ENCODE results near the gene FBXO11. TPM values are rescaled to one million over a fixed set of nuclear protein-coding genes. Genes with fewer than 3 reads are reported as not detected.

Gene FBXO11
- total RNA-seq, 1 experiment from 2014 or later, result 15.6 TPM

DNA sequence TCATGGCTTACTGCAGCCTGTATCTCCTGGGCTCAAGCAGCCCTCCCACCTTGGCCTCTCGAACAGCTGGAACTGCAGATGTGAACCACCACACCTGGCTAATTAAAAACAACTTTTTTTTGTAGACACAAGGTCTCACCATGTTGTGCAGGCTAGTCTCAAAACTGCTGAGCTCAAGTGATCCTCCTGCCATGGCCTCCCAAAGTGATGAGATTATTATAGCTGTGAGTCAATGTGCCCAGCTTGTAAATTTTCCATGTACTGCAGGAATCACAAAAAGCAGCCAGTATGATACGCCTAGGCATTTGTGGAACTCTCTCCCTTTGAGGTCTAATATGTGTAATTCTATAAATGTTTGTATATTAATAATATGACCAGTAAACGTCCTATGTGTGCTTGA lies 63.5 kb downstream of the FBXO11 start:
- no peak for DNase-seq
- H3K36me3 ChIP-seq (replicated peaks; ENCODE audit: control insufficient read depth, insufficient read depth, low read length), result no peaks in the 10 kb centered on the region
- no peak overlapping the region for H3K4me3 ChIP-seq (ENCODE audit: insufficient read depth, low read depth, low read length)

DNA sequence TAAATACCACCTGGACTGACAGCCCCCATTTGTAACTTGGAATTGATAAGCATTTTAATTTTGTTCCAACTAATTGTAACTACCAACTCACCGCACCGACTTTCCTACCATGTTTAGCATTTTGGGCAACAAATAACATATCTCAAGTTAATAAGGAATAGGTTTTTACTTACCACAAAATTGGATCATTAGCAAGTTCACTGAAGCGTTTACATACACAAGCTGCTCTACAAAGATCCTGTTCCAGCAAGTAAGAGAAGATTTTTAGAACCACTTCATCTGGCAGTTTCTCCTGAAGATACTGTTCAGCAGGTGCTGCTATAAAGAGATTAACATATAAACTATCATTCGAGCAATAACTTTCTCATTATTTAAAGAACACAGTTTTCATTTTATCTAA lies 67.6 kb downstream of the FBXO11 start:
- Histone ChIP-seq H3K27me3 (ENCODE audit: control insufficient read depth, insufficient read depth, low read length) (no peaks in the 10 kb centered on the region), H3K36me3 (replicated peaks; ENCODE audit: control insufficient read depth, insufficient read depth, low read length) (peaks cover 4% of the 10 kb centered on the region; the same call in 1 of the 2 replicates), H3K4me3 (ENCODE audit: insufficient read depth, low read depth, low read length) (no peak overlapping the region)
- DNase-seq, result no peak

More for the DNA sequence above, 63.5 kb downstream of the FBXO11 start:
- no peaks in the 10 kb centered on the region for H3K27me3 ChIP-seq (ENCODE audit: control insufficient read depth, insufficient read depth, low read length)

DNA sequence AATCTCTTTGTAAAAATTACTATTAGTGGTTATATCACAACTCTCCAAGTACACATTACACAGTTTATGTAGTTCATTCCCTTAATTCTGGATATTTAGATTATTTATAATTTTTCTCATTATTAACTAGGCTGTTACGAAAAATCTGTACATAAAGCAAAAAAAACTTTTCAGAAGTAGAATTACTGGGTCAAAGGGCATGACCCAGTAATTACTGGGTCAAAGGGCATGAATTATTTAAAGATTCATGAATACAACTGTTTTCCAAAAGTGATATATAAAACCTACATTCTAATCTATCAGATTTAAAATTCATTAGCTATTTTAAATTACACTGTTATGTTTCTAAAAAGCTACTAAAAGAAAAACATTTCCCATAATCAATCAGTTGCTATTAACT lies 68.0 kb downstream of the FBXO11 start:
- H3K36me3 ChIP-seq (replicated peaks; ENCODE audit: control insufficient read depth, insufficient read depth, low read length), result peaks cover 4% of the 10 kb centered on the region; the same call in 1 of the 2 replicates
- no peak for DNase-seq
- no peak overlapping the region for H3K4me3 ChIP-seq (ENCODE audit: insufficient read depth, low read depth, low read length)
- H3K27me3 ChIP-seq (ENCODE audit: control insufficient read depth, insufficient read depth, low read length), result no peaks in the 10 kb centered on the region

DNA sequence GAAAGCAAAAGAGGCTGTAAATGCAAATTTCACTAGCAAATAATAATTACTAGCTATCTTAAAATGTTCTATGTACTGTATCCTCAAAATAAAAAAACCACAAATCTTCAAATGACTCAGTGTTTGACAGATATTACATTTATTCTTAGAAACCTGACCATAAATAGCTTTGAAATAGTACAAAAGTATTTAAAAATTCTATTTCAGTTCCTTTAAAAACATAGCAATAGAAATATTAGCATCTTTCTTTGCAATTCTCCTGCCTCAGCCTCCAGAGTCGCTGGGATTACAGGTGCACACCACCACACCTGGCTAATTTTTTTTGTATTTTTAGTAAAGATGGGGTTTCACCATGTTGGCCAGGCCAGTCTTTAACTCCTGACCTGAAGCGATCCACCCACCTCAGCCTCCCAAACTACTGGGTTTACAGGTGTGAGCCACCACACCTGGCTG lies 72.8 kb downstream of the FBXO11 start:
- peaks cover 8% of the 10 kb centered on the region; the same call in 1 of the 2 replicates for H3K36me3 ChIP-seq (replicated peaks; ENCODE audit: control insufficient read depth, insufficient read depth, low read length)
- no peaks in the 10 kb centered on the region for H3K27me3 ChIP-seq (ENCODE audit: control insufficient read depth, insufficient read depth, low read length)
- H3K4me3 ChIP-seq (ENCODE audit: insufficient read depth, low read depth, low read length), result no peak overlapping the region
- no peak for DNase-seq

DNA sequence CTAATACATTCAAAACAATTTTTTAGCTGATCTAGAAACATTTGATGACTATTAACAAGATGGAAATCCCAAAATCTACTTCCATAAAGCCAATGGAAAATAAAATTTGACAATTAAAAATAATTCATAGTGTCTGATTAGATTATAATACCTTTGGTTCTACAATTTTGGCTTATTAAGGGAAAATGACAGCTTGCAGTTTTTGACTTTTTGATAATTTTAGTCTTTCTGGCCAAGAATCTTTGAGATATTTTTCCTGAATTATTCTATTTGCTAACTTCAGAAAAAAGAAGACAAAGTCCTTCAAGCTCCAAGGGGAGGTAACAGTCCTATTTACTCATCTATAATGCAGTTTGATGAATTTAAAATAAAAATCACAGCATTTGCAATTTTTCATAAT lies 83.8 kb downstream of the FBXO11 start:
- DNase-seq, result no peak
- no peak overlapping the region for H3K4me3 ChIP-seq (ENCODE audit: insufficient read depth, low read depth, low read length)
- H3K36me3 ChIP-seq (replicated peaks; ENCODE audit: control insufficient read depth, insufficient read depth, low read length), result peaks cover 12% of the 10 kb centered on the region
- no peaks in the 10 kb centered on the region for H3K27me3 ChIP-seq (ENCODE audit: control insufficient read depth, insufficient read depth, low read length)

DNA sequence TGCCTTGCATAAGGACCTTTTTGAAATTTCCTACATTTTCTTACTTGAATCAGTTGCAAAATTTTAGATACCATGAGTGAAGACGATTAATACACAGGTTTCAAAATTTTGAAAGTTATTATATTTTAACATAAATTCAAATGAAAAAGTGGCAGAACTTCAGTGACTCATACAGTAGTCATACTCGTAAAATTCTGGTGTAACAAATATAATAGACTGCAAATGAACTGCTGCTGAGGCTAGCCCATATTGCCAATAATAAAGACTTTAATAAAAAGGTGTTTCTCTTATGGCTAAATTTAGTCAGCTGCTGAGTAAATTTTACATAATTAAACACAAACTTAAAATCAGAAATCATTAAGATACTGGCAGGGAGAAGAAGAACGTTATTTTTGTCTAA lies 86.5 kb downstream of the FBXO11 start:
- Histone ChIP-seq H3K36me3 (replicated peaks; ENCODE audit: control insufficient read depth, insufficient read depth, low read length) (peaks cover 17% of the 10 kb centered on the region), H3K27me3 (ENCODE audit: control insufficient read depth, insufficient read depth, low read length) (no peaks in the 10 kb centered on the region), H3K4me3 (ENCODE audit: insufficient read depth, low read depth, low read length) (no peak overlapping the region)
- no peak for DNase-seq

DNA sequence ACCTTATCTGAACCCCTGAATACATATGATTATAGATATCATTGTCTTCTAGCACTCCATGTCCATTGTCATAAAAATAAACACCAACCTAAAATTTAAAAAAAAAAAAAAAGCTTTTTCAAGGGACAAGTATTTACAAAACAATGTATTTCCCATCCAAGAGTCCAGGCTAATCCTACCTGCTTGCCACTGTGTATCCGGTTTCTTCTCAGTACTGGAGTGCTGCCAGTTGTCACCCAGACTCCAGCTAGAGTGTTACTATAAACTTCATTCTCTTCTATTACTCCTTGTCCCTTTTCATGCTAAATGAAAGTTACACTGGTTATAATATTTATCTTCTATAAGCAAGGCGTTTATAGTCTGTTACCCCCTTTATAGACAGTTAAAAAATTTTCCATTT lies 87.5 kb downstream of the FBXO11 start:
- no peak overlapping the region for H3K4me3 ChIP-seq (ENCODE audit: insufficient read depth, low read depth, low read length)
- no peak for DNase-seq
- H3K27me3 ChIP-seq (ENCODE audit: control insufficient read depth, insufficient read depth, low read length), result no peaks in the 10 kb centered on the region
- H3K36me3 ChIP-seq (replicated peaks; ENCODE audit: control insufficient read depth, insufficient read depth, low read length), result peaks cover 15% of the 10 kb centered on the region

DNA sequence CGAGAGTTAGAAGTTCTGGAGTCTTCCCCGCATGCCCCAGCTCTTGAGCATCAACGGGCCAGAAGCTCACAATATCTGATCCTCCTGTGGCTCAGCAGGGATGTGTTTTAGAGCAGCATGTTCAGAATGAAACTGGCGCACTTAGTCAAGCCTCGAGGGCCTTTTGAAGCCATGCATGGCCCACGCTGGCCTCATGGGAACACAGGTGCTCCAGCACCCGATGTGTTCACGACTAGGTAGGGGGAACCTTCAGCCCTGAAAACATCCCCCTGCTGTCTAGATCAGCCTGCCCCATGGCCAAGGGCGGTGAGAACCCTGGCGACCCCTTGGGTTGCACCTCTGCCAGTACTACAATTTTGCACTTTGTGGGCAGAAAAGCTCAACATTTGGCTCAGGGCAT lies 90.5 kb downstream of the FBXO11 start:
- no peak for DNase-seq

DNA sequence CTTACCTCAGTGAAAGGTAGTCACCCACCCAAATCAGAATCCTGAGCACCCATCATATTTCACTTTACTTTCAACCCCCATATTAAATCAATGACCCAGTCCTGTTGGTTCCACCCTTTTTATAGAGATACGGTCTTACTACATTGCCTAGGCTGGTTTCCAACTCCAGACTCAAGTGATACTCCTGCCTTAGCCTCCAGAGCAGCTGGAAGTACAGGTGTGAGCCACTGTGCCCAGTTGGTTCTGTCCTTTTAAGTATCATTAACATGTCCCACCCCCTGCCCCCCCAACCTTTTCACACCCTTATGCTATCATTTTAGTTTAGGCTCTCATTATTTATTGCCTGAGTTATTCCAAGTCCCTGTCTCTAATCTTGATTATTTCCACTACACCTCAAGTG lies 94.6 kb downstream of the FBXO11 start:
- Histone ChIP-seq H3K27me3 (ENCODE audit: control insufficient read depth, insufficient read depth, low read length) (no peaks in the 10 kb centered on the region), H3K4me3 (ENCODE audit: insufficient read depth, low read depth, low read length) (no peak overlapping the region), H3K36me3 (replicated peaks; ENCODE audit: control insufficient read depth, insufficient read depth, low read length) (peaks cover 10% of the 10 kb centered on the region)
- no peak for DNase-seq

More for the DNA sequence above, 90.5 kb downstream of the FBXO11 start:
- Histone ChIP-seq H3K27me3 (ENCODE audit: control insufficient read depth, insufficient read depth, low read length) (no peaks in the 10 kb centered on the region), H3K4me3 (ENCODE audit: insufficient read depth, low read depth, low read length) (no peak overlapping the region), H3K36me3 (replicated peaks; ENCODE audit: control insufficient read depth, insufficient read depth, low read length) (peaks cover 11% of the 10 kb centered on the region)

DNA sequence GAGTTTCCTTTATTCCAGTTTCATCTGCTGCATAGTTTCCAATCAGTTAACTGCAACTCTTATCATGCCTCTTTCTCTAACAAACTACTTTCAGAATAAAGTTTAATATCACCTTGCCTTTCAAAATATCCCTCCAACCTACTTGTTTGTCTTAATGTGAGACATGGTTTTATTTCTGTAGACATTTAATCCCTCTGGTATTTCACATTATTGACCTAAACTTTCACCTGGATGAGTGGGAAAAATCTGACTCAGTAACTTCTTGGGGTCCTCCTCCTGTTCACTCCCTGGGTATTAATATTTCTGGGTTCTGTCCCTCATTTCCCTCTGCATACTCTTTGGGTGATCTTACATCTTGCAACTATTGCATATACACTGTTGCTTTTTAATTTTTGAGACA lies 95.4 kb downstream of the FBXO11 start:
- DNase-seq, result no peak
- no peak overlapping the region for H3K4me3 ChIP-seq (ENCODE audit: insufficient read depth, low read depth, low read length)
- peaks cover 14% of the 10 kb centered on the region for H3K36me3 ChIP-seq (replicated peaks; ENCODE audit: control insufficient read depth, insufficient read depth, low read length)
- no peaks in the 10 kb centered on the region for H3K27me3 ChIP-seq (ENCODE audit: control insufficient read depth, insufficient read depth, low read length)

DNA sequence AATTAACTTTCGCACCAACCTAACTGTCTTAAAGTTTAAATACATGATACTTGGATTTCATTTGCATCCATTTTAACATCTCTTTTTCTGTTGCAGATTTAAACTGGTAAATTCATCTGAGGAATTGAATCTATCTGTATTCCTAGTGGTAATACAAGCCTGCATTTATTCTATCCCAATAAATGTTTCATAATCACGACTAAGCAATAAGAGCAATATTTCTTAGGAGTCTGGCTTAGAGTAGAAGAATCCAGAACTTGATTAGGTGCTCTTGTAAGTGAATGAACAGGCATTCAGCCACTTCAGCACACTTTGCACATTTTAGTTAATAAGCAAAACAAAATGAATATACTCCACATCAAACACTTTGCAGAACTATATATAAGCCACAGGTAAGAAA lies 96.4 kb downstream of the FBXO11 start:
- peaks cover 14% of the 10 kb centered on the region for H3K36me3 ChIP-seq (replicated peaks; ENCODE audit: control insufficient read depth, insufficient read depth, low read length)
- DNase-seq, result no peak
- no peak overlapping the region for H3K4me3 ChIP-seq (ENCODE audit: insufficient read depth, low read depth, low read length)
- H3K27me3 ChIP-seq (ENCODE audit: control insufficient read depth, insufficient read depth, low read length), result no peaks in the 10 kb centered on the region

DNA sequence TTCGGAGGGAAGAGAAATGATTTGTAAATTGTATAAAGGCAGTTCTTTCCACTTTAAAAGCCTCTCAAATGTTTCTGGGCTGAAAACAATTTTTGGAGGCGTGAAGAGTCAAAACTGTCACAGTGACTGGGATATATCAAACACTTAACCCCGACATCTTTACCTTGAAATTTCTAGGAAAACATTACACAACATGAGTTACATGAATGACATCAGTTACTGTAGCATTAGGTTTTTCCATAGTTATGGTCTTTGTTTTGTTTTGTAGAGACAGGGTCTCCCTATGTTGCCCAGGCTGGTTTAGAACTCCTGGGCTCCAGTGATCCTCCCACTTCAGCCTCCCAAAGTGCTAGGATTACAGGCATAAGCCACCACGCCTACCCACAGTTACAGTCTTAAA lies 97.7 kb downstream of the FBXO11 start:
- no peaks in the 10 kb centered on the region for H3K27me3 ChIP-seq (ENCODE audit: control insufficient read depth, insufficient read depth, low read length)
- H3K36me3 ChIP-seq (replicated peaks; ENCODE audit: control insufficient read depth, insufficient read depth, low read length), result peaks cover 25% of the 10 kb centered on the region
- no peak overlapping the region for H3K4me3 ChIP-seq (ENCODE audit: insufficient read depth, low read depth, low read length)
- DNase-seq, result no peak

DNA sequence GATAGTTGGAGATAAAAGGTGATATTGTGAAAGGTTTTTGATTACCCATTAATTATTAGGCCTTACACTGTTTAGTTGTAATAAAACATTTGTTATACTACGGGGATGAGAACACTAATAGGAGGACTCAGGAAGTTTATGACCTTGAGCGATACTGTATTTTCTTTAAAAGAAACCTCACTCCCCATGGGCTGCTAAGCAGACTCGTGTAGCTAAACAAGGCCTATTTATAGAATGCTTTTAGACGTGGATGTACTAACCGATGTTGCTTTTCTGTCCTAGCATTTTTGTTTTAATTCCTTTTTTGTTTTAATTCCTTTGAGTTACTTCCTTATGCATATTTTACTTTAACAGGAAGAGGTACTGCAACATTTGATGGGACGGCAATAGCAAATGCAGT lies 100.4 kb downstream of the FBXO11 start:
- DNase-seq, result no peak
- no peak overlapping the region for H3K4me3 ChIP-seq (ENCODE audit: insufficient read depth, low read depth, low read length)
- H3K36me3 ChIP-seq (replicated peaks; ENCODE audit: control insufficient read depth, insufficient read depth, low read length), result peaks cover 44% of the 10 kb centered on the region
- no peaks in the 10 kb centered on the region for H3K27me3 ChIP-seq (ENCODE audit: control insufficient read depth, insufficient read depth, low read length)

DNA sequence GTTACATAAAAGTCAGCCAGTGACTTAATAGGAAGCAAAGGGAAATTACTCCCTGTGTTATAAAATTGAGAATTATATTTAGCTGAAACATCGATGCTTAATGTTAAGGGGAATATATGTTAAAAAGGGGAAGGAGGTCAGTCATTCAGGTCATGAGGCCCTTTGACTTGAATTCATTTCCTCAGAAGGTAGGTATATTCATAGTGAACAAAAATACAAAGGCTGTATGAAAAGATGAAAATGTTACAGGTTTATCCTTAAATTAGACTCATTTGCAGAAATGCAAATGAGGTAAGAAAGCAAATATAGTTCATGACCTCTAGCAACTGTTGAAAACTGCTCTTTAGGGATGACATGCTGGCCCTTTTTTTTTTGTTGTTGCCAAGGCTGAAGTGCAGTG lies 102.5 kb downstream of the FBXO11 start:
- H3K27me3 ChIP-seq (ENCODE audit: control insufficient read depth, insufficient read depth, low read length), result no peaks in the 10 kb centered on the region
- peaks cover 53% of the 10 kb centered on the region for H3K36me3 ChIP-seq (replicated peaks; ENCODE audit: control insufficient read depth, insufficient read depth, low read length)
- no peak overlapping the region for H3K4me3 ChIP-seq (ENCODE audit: insufficient read depth, low read depth, low read length)
- no peak for DNase-seq

DNA sequence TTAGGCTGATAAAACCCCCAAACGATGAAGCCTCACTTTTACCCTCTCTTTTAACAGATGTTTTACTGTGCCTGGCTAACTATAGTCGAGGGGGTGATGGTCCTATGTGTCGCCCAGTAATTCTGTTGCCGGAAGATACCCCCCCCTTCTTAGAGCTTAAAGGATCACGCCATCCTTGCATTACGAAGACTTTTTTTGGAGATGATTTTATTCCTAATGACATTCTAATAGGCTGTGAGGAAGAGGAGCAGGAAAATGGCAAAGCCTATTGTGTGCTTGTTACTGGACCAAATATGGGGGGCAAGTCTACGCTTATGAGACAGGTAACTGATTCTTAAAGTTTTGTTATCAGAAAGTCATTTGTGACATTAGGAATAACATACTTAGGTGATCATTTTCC lies 102.9 kb downstream of the FBXO11 start:
- no peak overlapping the region for H3K4me3 ChIP-seq (ENCODE audit: insufficient read depth, low read depth, low read length)
- peaks cover 55% of the 10 kb centered on the region for H3K36me3 ChIP-seq (replicated peaks; ENCODE audit: control insufficient read depth, insufficient read depth, low read length)
- no peak for DNase-seq
- H3K27me3 ChIP-seq (ENCODE audit: control insufficient read depth, insufficient read depth, low read length), result no peaks in the 10 kb centered on the region

DNA sequence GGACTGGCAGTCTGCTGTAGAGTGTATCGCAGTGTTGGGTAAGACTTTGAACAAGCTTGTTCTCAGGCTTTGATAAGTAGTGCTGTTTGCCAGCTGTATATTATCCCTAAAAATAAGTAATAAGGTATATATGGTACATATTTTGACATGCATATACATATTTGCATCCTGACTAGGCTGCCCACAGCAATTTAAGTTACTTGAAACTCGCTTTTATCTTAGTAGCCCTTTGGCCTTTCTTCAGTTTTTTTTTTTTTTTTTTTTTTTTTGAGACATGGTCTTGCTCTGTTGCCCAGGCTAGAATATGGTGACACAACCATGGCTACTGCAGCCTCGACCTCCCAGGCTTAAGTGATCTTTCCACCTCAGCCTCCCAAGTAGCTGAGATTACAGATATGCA lies 105.2 kb downstream of the FBXO11 start:
- H3K27me3 ChIP-seq (ENCODE audit: control insufficient read depth, insufficient read depth, low read length), result no peaks in the 10 kb centered on the region
- H3K36me3 ChIP-seq (replicated peaks; ENCODE audit: control insufficient read depth, insufficient read depth, low read length), result peaks cover 59% of the 10 kb centered on the region
- no peak for DNase-seq
- no peak overlapping the region for H3K4me3 ChIP-seq (ENCODE audit: insufficient read depth, low read depth, low read length)

Measured in H7 (cell line).